ENCODE results near the gene MRPL53.
A peak's percentile ranks its signal among the peaks of the same experiment; 100 is the strongest.

MRPL53 gene

GRCh38 chr2:74472086-74472944 is at the start of gene MRPL53:
Gene MRPL53 (minus strand): TSS chr2:74472680. CDS start chr2:74472660, 20 bp downstream.
- FAIRE-seq = peak; percentile 87

GRCh38 chr2:74516650-74517049 is 44.2 kb upstream of the MRPL53 start:
- no peak for FAIRE-seq

- FAIRE-seq = no peak
Observed at GRCh38 chr2:74515981-74516633, 43.6 kb upstream of the MRPL53 start.

- FAIRE-seq = no peak
Observed at GRCh38 chr2:74515271-74515980, 42.9 kb upstream of the MRPL53 start.

- no peak for FAIRE-seq
Observed at GRCh38 chr2:74514368-74515270, 42.1 kb upstream of the MRPL53 start, which contains the start of gene TLX2. Gene TLX2 (plus strand): TSS chr2:74514450. CDS start chr2:74514807, 357 bp downstream.

GRCh38 chr2:74513605-74514367 is 41.3 kb upstream of the MRPL53 start:
- FAIRE-seq = no peak

- no peak for FAIRE-seq
Observed at GRCh38 chr2:74512744-74513604, 40.5 kb upstream of the MRPL53 start.

GRCh38 chr2:74511104-74511989 is 38.9 kb upstream of the MRPL53 start:
- no peak for FAIRE-seq

GRCh38 chr2:74510272-74510671 is 37.8 kb upstream of the MRPL53 start:
- FAIRE-seq = no peak

- no peak for FAIRE-seq
Observed at GRCh38 chr2:74507926-74508520, 35.5 kb upstream of the MRPL53 start.

- FAIRE-seq = peak; percentile 67
Observed at GRCh38 chr2:74507145-74507925, 34.9 kb upstream of the MRPL53 start, which contains the start of gene PCGF1. Gene PCGF1 (minus strand): TSS chr2:74507695. CDS start chr2:74507668, 27 bp downstream.

GRCh38 chr2:74505448-74506246 is 33.2 kb upstream of the MRPL53 start:
- no peak for FAIRE-seq

GRCh38 chr2:74504591-74504990 is 32.1 kb upstream of the MRPL53 start:
- FAIRE-seq = no peak

- no peak for FAIRE-seq
Observed at GRCh38 chr2:74503506-74504475, 31.3 kb upstream of the MRPL53 start.

- FAIRE-seq = no peak
Observed at GRCh38 chr2:74502720-74503505, 30.4 kb upstream of the MRPL53 start.

All from G401.6 (cell line).